T-cell (primary cell): ENCODE data around the gene PRKD1. TPM values are rescaled to one million over a fixed set of nuclear protein-coding genes. Genes with fewer than 3 reads are reported as not detected.
"Not testable (repeated sequence)": the region's sequence is repeated elsewhere in the genome, so short reads cannot be mapped to it uniquely, and the experiment has no call there.

Source experiments
- ATAC-seq, 4 experiments: fragments of 200-7000 bp in 3 of 4; fragments of 150-1000 bp in 1 of 4; cut with Tn5 transposase; replicated peaks in 1 of 4; 1 replicate in 3 of 4; 2 replicates in 1 of 4; pipeline ENCODE4 v1.10.0; 2021; ENCODE audit warnings: moderate library complexity in 3 of 4, mild to moderate bottlenecking in 2 of 4, moderate number of reproducible peaks in 1 of 4
- CTCF ChIA-PET, 2 donors: fragments of 300-600 bp; sonication (Branson Sonifier 250); formaldehyde crosslinking; loops; one replicate each; lab custom pipeline; 2022; ENCODE audit warnings: antibody characterized with exemption in 2 of 2; lab: Charles Lee
- POLR2A ChIA-PET, 2 donors: fragments of 300-600 bp; sonication (Branson Sonifier 250); formaldehyde crosslinking; loops; one replicate each; lab custom pipeline; 2022; ENCODE audit warnings: antibody characterized with exemption in 2 of 2; lab: Charles Lee
- DNase-seq, 35 experiments: peaks; one replicate each; pipeline versions ENCODE4 v3.0.0 to v3.0.0-alpha.2; 2013 to 2023
- H3K27ac ChIP-seq: one replicate; pipeline ENCODE4 v1.5.1; 2013; ENCODE audit warnings: low read length
- H3K27me3 ChIP-seq, 2 experiments: replicated peaks in 1 of 2; 1 replicate in 1 of 2; 2 replicates in 1 of 2; pipeline versions ENCODE4 v1.6.1 to v1.7.0; 2013; ENCODE audit warnings: low read length in 1 of 2, mixed read lengths in 1 of 2; ENCODE audit not compliant: control insufficient read depth in 2 of 2, insufficient read depth in 2 of 2; ENCODE audit errors: extremely low read depth in 1 of 2
- H3K36me3 ChIP-seq, 2 donors: 1 replicate in 1 of 2; 2 replicates in 1 of 2; pipeline versions ENCODE4 v1.6.1 to v1.7.0; 2013; ENCODE audit warnings: low read length in 1 of 2; ENCODE audit not compliant: control insufficient read depth in 2 of 2, insufficient read depth in 1 of 2; ENCODE audit errors: extremely low read depth in 1 of 2
- H3K4me1 ChIP-seq, 2 experiments: 1 replicate in 1 of 2; 2 replicates in 1 of 2; pipeline versions ENCODE4 v1.6.1 to v1.7.0; 2013; ENCODE audit warnings: low read length in 2 of 2, mixed read lengths in 1 of 2; ENCODE audit not compliant: insufficient read depth in 2 of 2, control insufficient read depth in 1 of 2; ENCODE audit errors: extremely low read depth in 1 of 2
- H3K4me3 ChIP-seq, 2 donors: 1 replicate in 1 of 2; 2 replicates in 1 of 2; pipeline versions ENCODE4 v1.5.1 to v1.7.0; 2013; ENCODE audit warnings: mild to moderate bottlenecking in 2 of 2, low read length in 1 of 2, moderate library complexity in 1 of 2; ENCODE audit not compliant: control insufficient read depth in 1 of 2; ENCODE audit errors: extremely low read depth in 1 of 2
- H3K9me3 ChIP-seq: 2 replicates; pipeline ENCODE4 v1.7.0; 2013
- H3K27ac Mint-ChIP-seq, 2 donors: one replicate each; pipeline ENCODE4 v1.8.0; 2020 to 2021; ENCODE audit warnings: mild to moderate bottlenecking in 2 of 2, mixed read lengths in 2 of 2
- H3K27me3 Mint-ChIP-seq, 2 donors: one replicate each; pipeline ENCODE4 v1.8.0; 2021 to 2022; ENCODE audit warnings: mixed read lengths in 2 of 2
- H3K36me3 Mint-ChIP-seq: one replicate; pipeline ENCODE4 v1.8.0; 2021; ENCODE audit warnings: mixed read lengths
- H3K4me1 Mint-ChIP-seq, 3 donors: one replicate each; pipeline ENCODE4 v1.8.0; 2020 to 2022; ENCODE audit warnings: mixed read lengths in 3 of 3, mild to moderate bottlenecking in 1 of 3
- H3K4me3 Mint-ChIP-seq, 3 donors: one replicate each; pipeline ENCODE4 v1.8.0; 2020 to 2022; ENCODE audit warnings: mild to moderate bottlenecking in 3 of 3, mixed read lengths in 3 of 3, moderate library complexity in 3 of 3
- H3K9me3 Mint-ChIP-seq, 3 donors: one replicate each; pipeline ENCODE4 v1.8.0; 2020 to 2022; ENCODE audit warnings: mixed read lengths in 3 of 3
- WGBS: methylation state at CpG from one replicate; pipeline ENCODE4 v1.1.5; 2013; ENCODE audit warnings: missing lambda C conversion rate; ENCODE audit not compliant: insufficient coverage; 5-methylcytosine and 5-hydroxymethylcytosine counted together
- total RNA-seq, 35 experiments: library from RNA in 6 of 35; stranded (reverse) in 6 of 35; fragments of 120-200 nt in 1 of 35; gene quantifications; one replicate each; pipeline versions ENCODE4 v1.2.1 to v1.2.4 and lab custom pipeline; 2013 to 2026

The PRKD1 gene
- total RNA-seq, 5 donors from 2014 or later (not counting 1 experiment from before 2014, with no cell fraction given) = 0.28 to 0.43 TPM; not detected in 3

- no peak overlapping the region for H3K27ac Mint-ChIP-seq
- POLR2A ChIA-PET = interaction anchor here in 1 of 2 donors (0.5 kb wide), 1 partner anchor 1941 kb away, joined by 3 read pairs; no protein-coding TSS in a partner anchor
- Histone ChIP-seq H3K27ac (no peak overlapping the region), H3K9me3 (no peaks in the 10 kb centered on the region), H3K4me3 (no peak overlapping the region), H3K4me1 (no peaks in the 10 kb centered on the region), H3K27me3 (no peaks in the 10 kb centered on the region), H3K36me3 (no peaks in the 10 kb centered on the region)
- ATAC-seq (no peak), DNase-seq (no peak)
- H3K4me3 Mint-ChIP-seq = no peak overlapping the region
- H3K36me3 Mint-ChIP-seq = no peaks in the 10 kb centered on the region
- H3K27me3 Mint-ChIP-seq = no peaks in the 10 kb centered on the region
- peaks cover 14 to 21% (median 17%) of the 10 kb centered on the region in 3 donors for H3K9me3 Mint-ChIP-seq
- no peaks in the 10 kb centered on the region for H3K4me1 Mint-ChIP-seq
- CTCF ChIA-PET = no interaction called here
Measured at GRCh38 chr14:29709490-29709889, 218.2 kb downstream of the PRKD1 start.

DNA sequence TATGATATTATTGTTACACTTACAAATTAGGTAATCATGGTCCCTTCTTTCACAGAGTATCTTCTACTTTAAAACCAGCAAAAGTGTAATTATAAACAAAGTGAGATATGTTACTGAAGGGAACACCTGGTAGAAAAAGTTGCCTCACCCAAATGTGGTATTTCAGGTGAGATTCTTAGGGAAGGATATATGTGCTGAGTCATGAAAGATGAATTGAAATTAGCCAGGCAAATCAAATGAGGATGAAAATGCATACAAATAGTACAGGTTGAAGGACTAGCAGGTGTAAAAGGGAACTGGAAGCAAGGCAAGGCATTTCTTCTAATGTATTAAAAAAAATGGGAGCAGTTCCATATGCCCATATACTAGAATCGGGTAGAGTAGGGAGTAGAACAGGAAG lies 220.9 kb downstream of the PRKD1 start:
- H3K4me3 Mint-ChIP-seq = no peak overlapping the region
- Histone ChIP-seq H3K4me1 (no peaks in the 10 kb centered on the region), H3K4me3 (no peak overlapping the region), H3K36me3 (no peaks in the 10 kb centered on the region), H3K27ac (no peak overlapping the region), H3K27me3 (no peaks in the 10 kb centered on the region), H3K9me3 (no peaks in the 10 kb centered on the region)
- no peaks in the 10 kb centered on the region for H3K36me3 Mint-ChIP-seq
- no peak for DNase-seq
- CTCF ChIA-PET = no interaction called here
- no peak for ATAC-seq
- no peak overlapping the region for H3K27ac Mint-ChIP-seq
- no peaks in the 10 kb centered on the region for H3K4me1 Mint-ChIP-seq
- POLR2A ChIA-PET = no interaction called here
- no peaks in the 10 kb centered on the region for H3K27me3 Mint-ChIP-seq
- peaks cover 16 to 31% (median 19%) of the 10 kb centered on the region in 3 donors for H3K9me3 Mint-ChIP-seq
- no CpG with 5 or more reads among the region's 1 CpG for WGBS

DNA sequence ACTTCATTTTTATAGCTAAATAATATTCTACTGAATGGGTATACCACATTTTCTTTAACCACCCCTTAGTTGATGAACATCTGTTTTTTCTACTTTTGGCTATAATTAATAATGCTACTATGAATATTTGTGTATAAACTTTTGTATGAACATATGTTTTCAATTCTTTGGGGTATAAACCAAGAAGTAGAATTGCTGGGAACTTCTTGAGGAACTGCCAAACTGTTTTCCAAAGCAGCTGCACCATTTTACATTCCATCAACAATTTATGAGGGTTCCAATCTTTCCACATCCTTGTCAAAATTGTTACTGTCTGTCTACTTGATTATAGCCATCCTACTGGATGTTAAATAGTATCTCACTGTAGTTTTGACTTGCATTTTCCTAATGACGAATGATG lies 221.8 kb downstream of the PRKD1 start:
- peaks cover 16 to 37% (median 19%) of the 10 kb centered on the region in 3 donors for H3K9me3 Mint-ChIP-seq
- Histone ChIP-seq H3K4me1 (no peaks in the 10 kb centered on the region), H3K27me3 (no peaks in the 10 kb centered on the region), H3K36me3 (no peaks in the 10 kb centered on the region), H3K9me3 (no peaks in the 10 kb centered on the region), H3K27ac (no peak overlapping the region), H3K4me3 (no peak overlapping the region)
- ChIA-PET POLR2A (no interaction called here), CTCF (no interaction called here)
- H3K27me3 Mint-ChIP-seq = no peaks in the 10 kb centered on the region
- no peak for ATAC-seq
- no peak overlapping the region for H3K4me3 Mint-ChIP-seq
- no peaks in the 10 kb centered on the region for H3K36me3 Mint-ChIP-seq
- DNase-seq = no peak
- no peak overlapping the region for H3K27ac Mint-ChIP-seq
- no CpG with 5 or more reads among the region's 1 CpG for WGBS
- H3K4me1 Mint-ChIP-seq = no peaks in the 10 kb centered on the region

DNA sequence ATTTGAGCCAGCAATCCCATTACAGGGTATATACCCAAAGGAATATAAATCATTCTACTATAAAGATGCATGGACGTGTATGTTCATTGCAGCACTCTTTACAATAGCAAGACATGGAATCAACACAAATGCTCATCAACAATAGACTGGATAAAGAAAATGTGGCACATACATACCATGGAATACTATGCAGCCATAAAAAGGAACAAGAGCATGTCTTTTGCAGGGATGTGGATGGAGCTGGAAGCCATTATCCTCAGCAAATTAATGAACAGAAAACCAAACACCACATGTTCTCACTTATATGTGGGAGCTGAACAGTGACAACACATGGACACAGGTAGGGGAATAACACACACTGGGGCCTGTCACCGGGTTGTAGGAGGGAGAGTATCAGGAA lies 238.1 kb downstream of the PRKD1 start:
- H3K9me3 Mint-ChIP-seq = peaks cover 14 to 27% (median 24%) of the 10 kb centered on the region in 3 donors
- CTCF ChIA-PET, H3K27ac ChIP-seq, ATAC-seq, H3K4me3 ChIP-seq, H3K4me1 Mint-ChIP-seq, H3K36me3 Mint-ChIP-seq, DNase-seq, H3K27me3 ChIP-seq, POLR2A ChIA-PET, H3K36me3 ChIP-seq, H3K4me1 ChIP-seq, H3K4me3 Mint-ChIP-seq, H3K27me3 Mint-ChIP-seq, H3K27ac Mint-ChIP-seq, H3K9me3 ChIP-seq: not testable (repeated sequence)
- no CpG with 5 or more reads among the region's 2 CpGs for WGBS

GRCh38 chr14:29687866-29688265 lies 239.8 kb downstream of the PRKD1 start:
- Mint-ChIP-seq H3K4me1 (no peaks in the 10 kb centered on the region), H3K36me3 (no peaks in the 10 kb centered on the region), H3K27me3 (no peaks in the 10 kb centered on the region), H3K4me3 (no peak overlapping the region), H3K9me3 (peaks cover 7 to 27% (median 25%) of the 10 kb centered on the region in 3 donors), H3K27ac (no peak overlapping the region)
- ATAC-seq = no peak
- CTCF ChIA-PET = no interaction called here
- no peaks in the 10 kb centered on the region for H3K4me1 ChIP-seq
- H3K36me3 ChIP-seq = no peaks in the 10 kb centered on the region
- H3K4me3 ChIP-seq = no peak overlapping the region
- H3K27me3 ChIP-seq = no peaks in the 10 kb centered on the region
- H3K27ac ChIP-seq = no peak overlapping the region
- 52% methylated on average over 2 of the region's 2 CpGs for WGBS
- DNase-seq = no peak
- H3K9me3 ChIP-seq = no peaks in the 10 kb centered on the region
- POLR2A ChIA-PET = interaction anchor here in 1 of 2 donors (0.6 kb wide), 1 partner anchor 73 kb away, joined by 10 read pairs; no protein-coding TSS in a partner anchor

- Mint-ChIP-seq H3K4me1 (no peaks in the 10 kb centered on the region), H3K36me3 (no peaks in the 10 kb centered on the region), H3K9me3 (peaks cover 7 to 31% (median 27%) of the 10 kb centered on the region in 3 donors), H3K4me3 (no peak overlapping the region), H3K27me3 (no peaks in the 10 kb centered on the region), H3K27ac (no peak overlapping the region)
- Histone ChIP-seq H3K27me3 (no peaks in the 10 kb centered on the region), H3K4me1 (no peaks in the 10 kb centered on the region), H3K4me3 (no peak overlapping the region), H3K36me3 (no peaks in the 10 kb centered on the region), H3K9me3 (no peaks in the 10 kb centered on the region), H3K27ac (no peak overlapping the region)
- POLR2A ChIA-PET = interaction anchor here in 1 of 2 donors (0.6 kb wide), 1 partner anchor 74 kb away, joined by 10 read pairs; no protein-coding TSS in a partner anchor
- DNase-seq (no peak), ATAC-seq (no peak)
- 100% methylated on average over 3 of the region's 5 CpGs for WGBS
- CTCF ChIA-PET = no interaction called here
Measured at GRCh38 chr14:29687071-29687765, 240.4 kb downstream of the PRKD1 start.
